HepG2 (cell line): ENCODE data around the gene ANKRD10. TPM values are rescaled to one million over a fixed set of nuclear protein-coding genes. Genes with fewer than 3 reads are reported as not detected.
A peak's percentile ranks its signal among the peaks of the same experiment; 100 is the strongest.

Experiments
- ATAC-seq: fragments of 200-7000 bp; cut with Tn5 transposase; 3 replicates; pipeline ENCODE4 v1.9.1; 2020; ENCODE audit warnings: mild to moderate bottlenecking, moderate library complexity
- BruUV-seq: library from RNA; stranded (reverse); fragments of 400-500 nt; replicated peaks from 2 replicates; lab custom pipeline; 2021; lab: Mats Ljungman, UMichigan
- CTCF ChIA-PET: fragments of 300-600 bp; formaldehyde crosslinking; extraction: SDS; loops from one replicate; lab custom pipeline; 2021; ENCODE audit warnings: low total read pairs, inconsistent platforms, low intra/inter-chr PET ratio; lab: Yijun Ruan, JAX
- POLR2A ChIA-PET: fragments of 350-600 bp; sonication (Branson Sonifier 250); formaldehyde crosslinking; loops from one replicate; lab custom pipeline; 2020; ENCODE audit warnings: antibody characterized with exemption, inconsistent platforms; lab: Yijun Ruan, JAX
- DNase-seq: peaks from one replicate; pipeline ENCODE4 v3.0.0-alpha.2; 2015; ENCODE audit warnings: low spot score
- FAIRE-seq: peaks from 3 replicates; lab custom pipeline; 2011; peaks lifted over from hg19 to GRCh38; lab: Jason Lieb, UNC
- H2AFZ ChIP-seq: one replicate; pipeline ENCODE4 v1.6.1; 2011; ENCODE audit warnings: low read length, inconsistent platforms
- H3K27ac ChIP-seq: fragments of 300-600 bp; 3 replicates; pipeline ENCODE4 v1.8.0; 2011; ENCODE audit warnings: mixed run types, mild to moderate bottlenecking, mixed read lengths, low read length, inconsistent platforms; ENCODE audit not compliant: insufficient read depth; ENCODE audit errors: extremely low read length
- H3K27me3 ChIP-seq, 2 experiments: fragments of 200-600 bp in 1 of 2; 2 replicates in 1 of 2; 3 replicates in 1 of 2; pipeline versions ENCODE4 v1.6.0 to v1.8.0; 2011; ENCODE audit warnings: low read length in 2 of 2, mild to moderate bottlenecking in 2 of 2, moderate library complexity in 2 of 2, inconsistent platforms in 1 of 2; ENCODE audit not compliant: insufficient read depth in 2 of 2, control insufficient read depth in 1 of 2
- H3K36me3 ChIP-seq, 2 experiments: fragments of 200-600 bp in 1 of 2; replicated peaks in 1 of 2; 2 replicates in 1 of 2; 3 replicates in 1 of 2; pipeline versions ENCODE4 v1.5.1 to v1.8.0; 2011; ENCODE audit warnings: low read length in 2 of 2, inconsistent platforms in 1 of 2; ENCODE audit not compliant: insufficient read depth in 2 of 2, control insufficient read depth in 1 of 2
- H3K4me1 ChIP-seq: 2 replicates; pipeline ENCODE4 v1.5.1; 2012; ENCODE audit warnings: low read length, inconsistent platforms; ENCODE audit not compliant: insufficient read depth
- H3K4me2 ChIP-seq: 2 replicates; pipeline ENCODE4 v1.6.0; 2011; ENCODE audit warnings: low read depth, low read length, inconsistent platforms
- H3K4me3 ChIP-seq, 3 experiments: fragments of 200-600 bp in 1 of 3; sonication (generic), shearing (Covaris generic) in 1 of 3; replicated peaks in 1 of 3; 2 replicates each; pipeline ENCODE4 v1.5.1; 2011 to 2016; ENCODE audit warnings: low read length in 3 of 3, inconsistent platforms in 2 of 3, low read depth in 2 of 3, mild to moderate bottlenecking in 2 of 3, control low read depth in 1 of 3, mixed read lengths in 1 of 3; ENCODE audit not compliant: insufficient read depth in 1 of 3
- H3K79me2 ChIP-seq: one replicate; pipeline ENCODE4 v1.6.1; 2011; ENCODE audit warnings: low read length, inconsistent platforms; ENCODE audit not compliant: insufficient read depth
- H3K9ac ChIP-seq: 2 replicates; pipeline ENCODE4 v1.6.0; 2011; ENCODE audit warnings: mild to moderate bottlenecking, low read depth, low read length, inconsistent platforms; ENCODE audit not compliant: insufficient read depth
- H3K9me3 ChIP-seq: 2 replicates; pipeline ENCODE4 v1.5.1; 2012; ENCODE audit warnings: mild to moderate bottlenecking, low read length
- H4K20me1 ChIP-seq: 2 replicates; pipeline ENCODE4 v1.6.0; 2011; ENCODE audit warnings: inconsistent platforms, mild to moderate bottlenecking, low read length, moderate library complexity; ENCODE audit not compliant: insufficient read depth
- DMAP1 ChIP-seq: IDR thresholded peaks from 2 replicates; pipeline ENCODE4 v1.6.1; 2016
- HNRNPK ChIP-seq: fragments of 200-400 bp; formaldehyde crosslinking; IDR thresholded peaks from 2 replicates; pipeline ENCODE4 v1.6.1; 2018; ENCODE audit warnings: low read length, low read depth, moderate library complexity, mild to moderate bottlenecking; ENCODE audit not compliant: poor library complexity, severe bottlenecking
- HNRNPL ChIP-seq: fragments of 200-400 bp; formaldehyde crosslinking; IDR thresholded peaks from 2 replicates; pipeline ENCODE4 v1.6.1; 2017; ENCODE audit warnings: mild to moderate bottlenecking, low read depth, low read length
- PCBP1 ChIP-seq: fragments of 200-400 bp; formaldehyde crosslinking; IDR thresholded peaks from 2 replicates; pipeline ENCODE4 v1.6.1; 2017; ENCODE audit warnings: mild to moderate bottlenecking, low read depth, low read length, borderline replicate concordance
- YY1 ChIP-seq: IDR thresholded peaks from 2 replicates; pipeline ENCODE4 v1.6.1; 2011; ENCODE audit warnings: low read length, low read depth, moderate library complexity, mild to moderate bottlenecking; ENCODE audit not compliant: insufficient read depth, insufficient replicate concordance
- ZSCAN12 ChIP-seq: sonication (generic); formaldehyde crosslinking; IDR thresholded peaks from 2 replicates; pipeline ENCODE4 v1.9.0; 2021; ENCODE audit warnings: mild to moderate bottlenecking, missing genetic modification reagents
- WGBS: methylation state at CpG from one replicate; pipeline ENCODE4 v1.1.6; 2017; ENCODE audit warnings: low lambda C conversion rate; 5-methylcytosine and 5-hydroxymethylcytosine counted together
- in situ Hi-C: cut with HindIII; loops from 2 replicates; pipeline ENCODE4 v1.10.0; 2017; ENCODE audit warnings: low pct_unique_long_range_greater_than_20kb; ENCODE audit not compliant: extremely low pct_ligation_motif_present
- intact Hi-C: fragments of 100-400 bp; cut with micrococcal nuclease; formaldehyde crosslinking; loops from one replicate; pipeline ENCODE4 v1.10.0; 2022; ENCODE audit not compliant: unreplicated experiment
- polyA plus RNA-seq, 8 experiments: library from polyadenylated mRNA; depleted of rRNA in 3 of 8; stranded (reverse) in 7 of 8; unstranded in 1 of 8; fragments of >200 nt; fragmentation: Illumina TruSeq in 4 of 8; extraction: Trizol in 4 of 8; gene quantifications; 2 replicates each; pipeline versions ENCODE4 v1.2.1 to v1.2.3, GENCODE V29; 2011 to 2016; ENCODE audit warnings: low read depth in 4 of 8, missing spikeins in 1 of 8, mixed read lengths in 1 of 8; ENCODE audit not compliant: insufficient read depth in 1 of 8
- total RNA-seq, 5 experiments: library from RNA; depleted of rRNA; stranded (reverse); fragments of >200 nt; fragmentation: Illumina TruSeq; extraction: Trizol; gene quantifications; 2 replicates each; pipeline ENCODE4 v1.2.3, GENCODE V29; 2016; ENCODE audit warnings: low read depth in 1 of 5
- TF ChIP-seq, protein P1 (sequence below): sonication (generic); formaldehyde crosslinking; IDR thresholded peaks from 2 replicates; pipeline ENCODE4 v1.5.0; 2020; ENCODE audit warnings: missing genetic modification reagents

The ANKRD10 gene
- total and polyA plus RNA-seq, 2 of the 13 experiments (the other 11 are each of a cell fraction or from before 2014, with no cell fraction given): 108 to 115 TPM

DNA sequence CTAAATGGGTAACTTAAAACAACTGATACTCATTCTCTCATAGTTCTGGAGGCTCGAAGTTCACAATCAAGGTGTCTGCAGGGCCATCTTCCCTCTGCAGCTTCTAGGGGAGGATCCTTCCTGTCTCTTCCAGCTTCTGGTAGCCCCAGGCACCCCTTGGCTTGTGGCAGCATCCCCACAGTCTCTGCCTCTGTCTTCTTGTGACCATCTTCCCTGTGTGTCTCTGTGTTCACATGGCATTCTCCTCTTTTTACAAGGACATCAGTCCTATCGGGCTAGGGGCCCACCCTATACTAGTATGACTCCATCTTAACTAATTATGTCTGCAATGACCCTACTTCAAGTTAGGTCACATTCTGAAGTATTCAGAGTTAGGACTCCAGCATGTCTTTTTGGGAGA lies 73.5 kb downstream of the ANKRD10 start:
- no peak for DNase-seq

DNA sequence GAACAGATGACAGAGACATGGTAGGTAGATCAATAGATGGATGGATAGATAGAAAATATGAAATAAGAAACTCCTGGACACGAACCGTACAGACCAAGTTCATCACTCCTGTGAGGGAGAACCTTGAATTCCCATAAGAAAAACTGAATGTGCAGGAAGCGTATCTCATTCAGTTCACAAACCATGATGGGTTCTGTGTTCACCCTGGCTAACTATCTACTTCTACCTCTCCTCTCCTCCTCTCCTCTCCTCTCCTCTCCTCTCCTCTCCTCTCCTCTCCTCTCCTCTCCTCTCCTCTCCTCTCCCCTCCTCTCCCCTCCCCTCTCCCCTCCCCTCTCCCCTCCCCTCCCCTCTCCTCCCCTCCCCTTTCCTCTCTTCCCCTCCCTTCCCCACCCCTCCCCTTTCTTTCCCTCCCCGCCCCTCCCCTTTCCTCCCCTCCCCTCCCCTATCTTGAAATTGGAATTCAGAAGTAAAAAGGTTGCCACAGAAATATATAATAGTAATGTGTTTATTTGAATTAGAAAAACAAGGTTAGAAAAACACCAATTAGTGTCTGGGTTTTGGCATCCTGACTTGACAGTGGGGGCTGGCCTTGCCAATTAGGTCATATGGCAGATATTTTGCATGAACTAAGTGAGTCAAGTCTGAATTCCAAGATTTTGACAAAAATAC lies 75.9 kb downstream of the ANKRD10 start:
- WGBS: 34% methylated on average over 4 of the region's 4 CpGs
- in situ Hi-C loops: no loop called here

More for the DNA sequence above, 73.5 kb downstream of the ANKRD10 start:
- no peaks in the 10 kb centered on the region for H3K4me1 ChIP-seq
- TF ChIP-seq DMAP1 (CRISPR knock-in tag) (no peak), HNRNPL (no peak), YY1 (no peak)
- TF ChIP-seq, protein P1, sequence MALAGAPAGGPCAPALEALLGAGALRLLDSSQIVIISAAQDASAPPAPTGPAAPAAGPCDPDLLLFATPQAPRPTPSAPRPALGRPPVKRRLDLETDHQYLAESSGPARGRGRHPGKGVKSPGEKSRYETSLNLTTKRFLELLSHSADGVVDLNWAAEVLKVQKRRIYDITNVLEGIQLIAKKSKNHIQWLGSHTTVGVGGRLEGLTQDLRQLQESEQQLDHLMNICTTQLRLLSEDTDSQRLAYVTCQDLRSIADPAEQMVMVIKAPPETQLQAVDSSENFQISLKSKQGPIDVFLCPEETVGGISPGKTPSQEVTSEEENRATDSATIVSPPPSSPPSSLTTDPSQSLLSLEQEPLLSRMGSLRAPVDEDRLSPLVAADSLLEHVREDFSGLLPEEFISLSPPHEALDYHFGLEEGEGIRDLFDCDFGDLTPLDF (CRISPR knock-in tag): no peak
- H3K9ac ChIP-seq: no peak overlapping the region
- CTCF ChIA-PET: no interaction called here
- no peaks in the 10 kb centered on the region for H3K9me3 ChIP-seq
- H2AFZ ChIP-seq: no peak overlapping the region
- no peaks in the 10 kb centered on the region for H3K79me2 ChIP-seq
- H4K20me1 ChIP-seq: no peaks in the 10 kb centered on the region
- no peaks in the 10 kb centered on the region for H3K36me3 ChIP-seq
- H3K27ac ChIP-seq: no peak overlapping the region
- peaks cover 1 to 9% of the 10 kb centered on the region in 2 experiments; a peak in 1 of 5 replicates for H3K27me3 ChIP-seq
- in situ Hi-C loops: no loop called here
- FAIRE-seq (no peak), ATAC-seq (no peak)
- intact Hi-C loops: no loop called here
- WGBS: 3% methylated on average over 2 of the region's 2 CpGs
- no TSS peak for BruUV-seq
- no peak overlapping the region for H3K4me3 ChIP-seq
- H3K4me2 ChIP-seq: no peak overlapping the region
- POLR2A ChIA-PET: no interaction called here

More for the DNA sequence above, 75.9 kb downstream of the ANKRD10 start:
- CTCF ChIA-PET: no interaction called here
- no TSS peak for BruUV-seq
- ATAC-seq: no peak
- Histone ChIP-seq H3K27ac (no peak overlapping the region), H2AFZ (no peak overlapping the region), H3K4me2 (no peak overlapping the region), H3K27me3 (peaks cover 1 to 13% of the 10 kb centered on the region in 2 experiments; a peak in 2 of 5 replicates), H4K20me1 (no peaks in the 10 kb centered on the region), H3K4me3 (no peak overlapping the region), H3K9ac (no peak overlapping the region), H3K79me2 (no peaks in the 10 kb centered on the region), H3K36me3 (no peaks in the 10 kb centered on the region), H3K4me1 (no peaks in the 10 kb centered on the region), H3K9me3 (no peaks in the 10 kb centered on the region)
- FAIRE-seq: no peak
- TF ChIP-seq PCBP1 (0 out of 2 replicates have a peak, but pooled peaks have one; percentile 62), HNRNPK (peak; percentile 93), ZSCAN12 (CRISPR knock-in tag) (no peak)
- DNase-seq: no peak
- POLR2A ChIA-PET: no interaction called here
- intact Hi-C loops: no loop called here
